GM10847 (cell line): ENCODE measurements around the gene SLC66A2.

Experiments
- POLR2A ChIP-seq: IDR thresholded peaks from 2 replicates; pipeline ENCODE4 v1.6.1; 2011; ENCODE audit not compliant: insufficient read length; ENCODE audit errors: extremely low read depth

The SLC66A2 gene

DNA sequence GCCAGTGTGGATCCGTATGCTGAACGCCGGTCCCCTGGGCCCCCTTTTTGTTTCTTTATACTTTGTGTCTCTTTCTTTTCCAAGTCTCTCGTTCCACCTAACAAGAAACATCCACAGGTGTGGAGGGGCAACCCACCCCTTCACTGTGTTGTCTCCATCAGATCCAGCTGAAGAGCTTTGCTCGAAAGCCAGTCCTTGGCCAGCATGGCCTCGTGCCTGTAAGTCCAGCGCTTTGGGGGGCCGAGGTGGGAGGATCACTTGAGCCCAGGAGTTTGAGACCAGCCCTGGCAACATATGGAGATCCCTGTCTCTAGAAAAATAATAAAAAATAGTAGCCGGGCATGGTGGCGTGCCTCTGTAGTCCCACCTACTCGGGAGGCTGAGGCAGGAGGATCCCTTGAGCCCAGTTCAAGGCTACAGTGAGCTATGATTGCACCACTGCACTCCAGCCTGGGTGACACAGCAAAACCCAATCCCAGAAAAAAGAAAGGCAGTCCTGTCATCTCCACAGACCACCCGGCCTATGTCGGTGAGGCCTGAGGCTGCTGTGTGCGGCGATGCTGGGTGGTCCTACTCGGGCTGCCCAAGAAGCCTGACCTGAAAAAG is 9.6 kb upstream of the SLC66A2 start:
- no peak for TF ChIP-seq POLR2A

DNA sequence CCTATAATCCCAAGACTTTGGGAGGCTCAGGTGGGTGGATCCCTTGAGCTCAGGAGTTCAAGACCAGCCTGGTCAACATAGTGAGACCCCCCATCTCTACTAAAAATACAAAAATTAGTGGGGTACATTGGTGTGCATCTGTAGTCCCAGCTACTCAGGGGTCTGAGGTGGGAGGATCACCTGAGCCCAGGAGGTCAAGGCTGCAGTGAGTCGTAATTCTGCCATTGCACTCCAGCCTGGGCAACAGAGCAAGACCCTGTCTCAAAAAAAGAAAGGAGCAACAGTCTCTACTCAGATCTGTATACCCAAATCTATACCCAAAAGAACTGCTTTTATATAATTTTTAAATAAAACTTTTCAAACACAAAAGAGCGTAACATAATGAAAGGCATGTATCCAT is 7.5 kb upstream of the SLC66A2 start:
- no peak for TF ChIP-seq POLR2A

DNA sequence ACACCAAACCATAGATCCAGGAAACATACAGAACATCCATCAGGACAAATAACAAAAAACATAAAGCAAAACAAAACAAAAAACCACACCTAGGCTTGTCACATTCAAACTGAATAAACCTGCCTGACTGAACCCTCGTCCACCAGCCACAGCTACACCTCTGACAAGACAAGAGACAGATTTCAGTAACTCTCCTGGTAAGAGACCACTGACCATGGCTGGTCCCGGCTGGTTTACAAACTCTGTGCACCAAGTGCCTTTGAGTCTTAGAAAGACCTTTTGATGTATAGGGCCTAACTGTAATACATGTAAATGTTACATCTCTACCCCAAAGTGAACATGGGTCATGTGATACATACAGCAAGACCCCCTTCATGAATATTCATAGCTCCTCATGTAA is 4.8 kb upstream of the SLC66A2 start:
- no peak for TF ChIP-seq POLR2A

DNA sequence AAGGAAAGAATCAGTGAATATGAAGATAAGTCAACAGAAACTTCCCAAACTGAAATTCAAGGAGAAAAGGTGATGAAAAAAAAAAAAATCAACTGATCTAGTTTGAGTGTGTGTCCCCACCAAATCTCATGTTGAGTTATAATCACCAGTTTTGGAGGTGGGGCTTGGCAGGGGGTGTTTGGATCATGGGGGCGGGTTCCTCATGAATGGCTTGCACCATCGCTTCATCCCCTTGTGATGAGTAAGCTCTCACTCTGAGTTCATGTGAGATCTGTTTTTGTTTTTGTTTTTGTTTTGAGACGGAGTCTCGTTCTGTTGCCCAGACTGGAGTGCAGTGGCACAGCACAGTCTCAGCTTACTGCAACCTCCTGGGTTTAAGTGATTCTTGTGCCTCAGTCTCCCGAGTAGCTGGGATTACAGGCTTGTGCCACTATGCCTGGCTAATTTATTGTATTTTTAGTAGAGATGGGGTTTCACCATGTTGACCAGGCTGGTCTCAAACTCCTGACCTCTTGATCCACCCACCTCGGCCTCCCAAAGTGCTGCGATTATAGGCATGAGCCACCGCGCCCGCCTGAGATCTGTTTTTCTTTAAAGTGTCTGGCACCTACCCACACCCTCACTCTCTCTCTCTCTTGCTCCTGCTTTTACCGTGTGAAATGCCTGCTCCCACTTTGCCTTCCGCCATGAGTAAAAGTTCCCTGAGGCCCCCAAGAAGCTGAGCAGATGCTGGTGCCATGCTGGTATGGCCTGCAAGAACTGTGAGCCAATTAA is 4.0 kb upstream of the SLC66A2 start:
- TF ChIP-seq POLR2A, result no peak

DNA sequence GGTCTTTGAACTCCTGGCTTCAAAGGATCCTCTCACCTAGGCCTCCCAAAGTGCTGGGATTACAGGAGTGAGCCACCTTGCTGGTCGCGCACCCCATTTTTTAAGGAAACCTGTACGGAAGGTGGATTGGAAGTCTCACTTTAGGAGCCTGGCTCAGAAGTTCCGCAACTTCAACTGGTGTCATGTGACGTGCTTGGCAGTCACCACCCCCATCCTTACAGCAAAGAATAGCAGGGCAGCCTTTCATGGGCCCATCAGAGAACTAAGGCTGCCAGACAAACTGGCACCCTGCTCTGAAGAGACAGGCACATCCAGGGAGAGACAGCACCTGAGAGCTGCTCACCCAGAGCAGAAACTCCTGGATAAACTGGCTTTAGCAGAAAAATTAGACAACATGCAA is 3.3 kb upstream of the SLC66A2 start:
- no peak for TF ChIP-seq POLR2A

DNA sequence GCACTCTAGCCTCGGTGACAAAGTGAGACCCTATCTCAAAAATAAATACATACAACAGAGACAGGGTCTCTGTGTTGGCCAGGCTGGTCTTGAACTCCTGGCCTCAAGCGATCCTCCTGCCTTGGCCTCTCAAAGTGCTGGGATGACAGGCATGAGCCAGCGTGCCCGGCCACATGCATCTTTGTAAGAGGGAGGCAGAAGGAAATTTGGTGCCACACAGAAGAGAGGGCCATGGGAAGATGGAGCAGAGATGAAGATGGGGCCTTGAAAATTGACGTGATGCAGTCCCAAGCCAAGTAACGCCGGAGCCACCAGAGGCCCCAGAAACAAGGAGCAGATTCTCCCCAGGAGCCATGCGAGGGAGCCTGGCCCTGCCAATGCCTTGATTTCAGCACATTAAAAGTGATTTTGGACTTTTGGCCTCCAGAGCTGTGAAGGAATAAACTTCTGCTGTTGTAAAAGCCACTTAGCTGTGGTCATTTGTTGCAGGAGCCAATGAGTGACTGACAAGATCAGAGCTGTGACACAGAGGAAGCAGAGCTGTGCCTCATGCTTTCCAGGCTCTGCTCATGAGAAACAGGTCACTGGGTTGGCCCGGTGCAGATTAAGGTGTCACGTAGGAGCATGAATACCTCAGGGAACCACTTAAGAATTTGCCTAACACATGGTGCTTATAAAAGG is 2.7 kb upstream of the SLC66A2 start:
- no peak for TF ChIP-seq POLR2A

DNA sequence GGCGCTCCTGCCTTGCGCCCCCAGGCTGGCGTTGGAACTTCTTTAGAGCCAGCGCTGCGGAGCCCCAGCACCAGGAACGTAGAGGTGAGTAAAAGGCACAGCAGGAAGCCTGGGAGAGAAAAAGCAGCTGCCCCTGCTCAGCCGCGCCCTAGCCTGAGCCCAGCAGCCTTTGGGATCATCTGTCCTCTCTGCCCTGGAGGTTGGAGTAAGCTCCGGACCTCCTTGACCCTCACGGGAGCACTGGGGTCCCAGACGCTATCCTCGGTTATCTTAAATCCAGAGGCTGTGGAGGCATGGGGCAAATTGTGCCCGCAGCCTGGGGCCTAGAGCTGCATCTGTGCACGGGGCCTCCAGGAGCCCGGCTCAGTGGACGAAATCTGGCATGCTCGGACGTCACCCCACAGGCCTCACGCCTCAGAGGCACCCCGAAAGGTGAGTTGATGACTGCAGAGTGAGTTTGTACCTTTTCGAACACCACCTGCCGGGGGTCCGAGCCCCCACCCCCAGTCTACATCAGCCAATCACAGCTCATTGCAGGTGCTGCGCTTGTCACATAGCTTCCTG is 1.6 kb upstream of the SLC66A2 start:
- TF ChIP-seq POLR2A, result no peak

DNA sequence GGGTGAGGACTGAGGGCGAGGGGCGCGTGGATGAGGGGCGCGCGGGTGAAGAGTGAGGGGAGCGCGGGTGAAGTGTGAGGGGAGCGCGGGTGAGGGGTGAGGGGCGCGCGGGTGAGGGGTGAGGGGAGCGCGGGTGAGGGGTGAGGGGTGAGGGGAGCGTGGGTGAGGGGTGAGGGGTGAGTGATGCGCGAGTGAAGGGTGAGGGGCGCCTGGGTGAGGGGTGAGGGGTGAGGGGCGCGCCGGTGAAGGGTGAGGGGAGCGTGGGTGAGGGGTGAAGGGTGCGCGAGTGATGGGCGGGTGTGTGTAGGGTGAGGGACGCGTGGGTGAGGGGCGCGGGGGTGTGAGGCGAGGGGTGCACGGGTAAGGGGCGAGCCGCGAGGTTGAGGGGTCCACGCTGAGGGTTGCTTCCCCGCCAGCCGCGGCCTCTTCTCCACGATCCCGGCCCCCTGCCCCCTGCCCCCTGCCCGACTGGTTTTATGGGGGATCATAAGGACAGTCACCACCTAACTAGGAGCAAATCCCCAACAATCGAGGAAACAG is 1.1 kb upstream of the SLC66A2 start:
- TF ChIP-seq POLR2A, result no peak

DNA sequence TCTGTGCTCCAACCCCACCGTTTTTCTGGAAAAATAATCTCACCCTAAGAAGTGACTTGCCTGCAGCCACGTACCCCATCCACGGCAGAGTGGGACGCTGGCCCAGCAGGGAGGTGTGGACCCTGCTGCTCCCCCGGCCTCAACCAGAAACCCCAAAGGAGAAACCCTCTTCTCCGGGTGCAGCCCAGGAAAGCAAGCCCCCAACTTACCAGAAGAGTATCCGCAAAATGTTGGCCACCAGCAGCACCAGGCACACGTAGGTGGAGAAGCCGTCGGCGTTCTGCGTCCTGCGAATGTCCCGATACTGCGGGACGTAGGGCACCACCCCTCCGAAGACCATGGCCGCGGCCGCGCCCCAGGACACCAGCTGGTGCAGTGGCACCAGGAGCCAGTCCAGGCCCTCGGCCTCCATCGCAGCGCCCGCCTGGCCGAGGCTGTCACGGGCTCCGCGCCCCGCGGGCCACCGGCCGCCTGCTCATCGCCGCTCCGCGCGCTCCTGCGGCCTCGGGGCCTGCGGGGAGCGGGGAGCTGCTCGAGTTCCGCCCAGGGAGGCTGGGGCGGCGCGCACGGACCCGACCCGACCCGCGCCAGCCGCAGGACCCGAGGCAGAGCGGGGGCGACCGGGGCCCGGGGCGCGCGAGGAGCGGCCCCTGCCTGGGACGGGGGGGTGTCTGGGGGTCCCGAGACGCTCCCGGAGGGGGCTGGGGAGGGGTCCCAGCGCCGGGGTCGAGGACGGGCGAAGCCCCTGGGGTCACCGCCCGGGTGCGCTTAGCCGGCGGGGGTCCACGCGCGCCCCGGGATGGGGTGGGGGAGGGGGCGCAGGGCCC is 725 bp downstream of the SLC66A2 start:
- TF ChIP-seq POLR2A, result no peak

DNA sequence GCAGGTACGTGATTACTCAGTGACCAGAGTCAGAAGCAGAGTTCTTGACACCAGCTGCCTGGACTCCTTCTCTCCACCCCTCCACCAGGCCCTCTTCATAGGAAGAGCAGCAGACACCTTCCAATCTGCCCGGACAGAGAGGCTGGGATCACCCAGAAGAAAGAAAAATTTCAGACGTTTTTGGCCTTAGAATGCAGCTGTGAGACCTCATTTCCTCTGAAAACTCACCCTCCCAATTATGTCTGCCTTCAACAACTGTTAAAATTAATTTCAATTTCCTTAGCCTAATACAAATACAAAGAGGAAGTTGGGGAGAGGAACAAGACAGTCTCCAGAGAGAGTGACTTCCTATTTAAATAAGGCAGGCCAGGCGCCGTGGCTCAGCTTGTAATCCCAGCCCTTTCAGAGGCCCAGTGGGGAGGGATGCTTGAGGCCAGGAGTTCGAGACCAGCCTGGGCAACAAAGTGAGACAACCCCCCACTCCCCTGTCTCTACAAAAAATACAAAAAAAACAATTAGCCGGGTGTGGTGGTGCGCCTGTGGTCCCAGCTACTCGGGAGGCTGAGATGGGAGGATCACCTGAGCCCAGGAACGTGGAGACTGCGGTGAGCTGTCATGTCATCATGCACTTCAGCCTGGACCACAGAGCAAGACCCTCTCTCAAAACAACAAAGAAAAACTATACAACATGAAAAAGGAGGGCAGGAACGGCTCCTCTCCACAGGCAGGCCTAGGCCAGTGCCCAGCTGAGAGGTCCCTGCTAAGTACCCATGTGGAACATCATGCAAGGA is 1.6 kb downstream of the SLC66A2 start:
- TF ChIP-seq POLR2A, result no peak

DNA sequence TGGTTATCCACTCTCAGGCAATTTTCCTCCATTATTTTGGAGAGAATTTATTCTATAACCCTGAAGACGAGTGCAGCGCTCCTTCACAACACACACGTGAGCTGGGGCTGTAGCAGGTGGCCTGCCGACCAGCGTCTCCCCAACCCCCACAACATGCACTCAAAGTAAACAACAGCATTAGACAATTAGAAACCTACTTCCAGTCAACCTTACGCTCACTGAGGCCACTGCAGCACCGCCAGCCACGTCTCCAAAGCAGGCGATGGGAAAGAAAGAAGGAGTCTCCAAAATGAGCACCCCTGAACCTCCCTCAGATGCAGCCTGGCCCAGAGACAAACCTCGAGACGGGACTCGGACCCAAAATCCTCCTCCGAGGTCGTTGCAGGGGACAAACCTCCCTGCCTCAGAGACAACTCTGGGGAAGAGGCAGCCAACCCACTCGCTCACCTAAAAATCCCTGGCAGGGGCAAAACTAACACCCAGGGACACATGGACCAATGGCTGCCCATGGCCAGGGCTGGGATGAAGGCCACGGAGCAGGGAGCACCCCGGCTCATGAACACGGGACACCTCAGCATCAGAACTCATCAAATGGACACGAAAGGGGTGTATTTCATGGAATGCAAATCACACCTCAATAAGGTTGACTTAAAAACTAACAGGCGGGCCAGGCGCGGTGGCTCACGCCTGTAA is 2.6 kb downstream of the SLC66A2 start:
- no peak for TF ChIP-seq POLR2A

DNA sequence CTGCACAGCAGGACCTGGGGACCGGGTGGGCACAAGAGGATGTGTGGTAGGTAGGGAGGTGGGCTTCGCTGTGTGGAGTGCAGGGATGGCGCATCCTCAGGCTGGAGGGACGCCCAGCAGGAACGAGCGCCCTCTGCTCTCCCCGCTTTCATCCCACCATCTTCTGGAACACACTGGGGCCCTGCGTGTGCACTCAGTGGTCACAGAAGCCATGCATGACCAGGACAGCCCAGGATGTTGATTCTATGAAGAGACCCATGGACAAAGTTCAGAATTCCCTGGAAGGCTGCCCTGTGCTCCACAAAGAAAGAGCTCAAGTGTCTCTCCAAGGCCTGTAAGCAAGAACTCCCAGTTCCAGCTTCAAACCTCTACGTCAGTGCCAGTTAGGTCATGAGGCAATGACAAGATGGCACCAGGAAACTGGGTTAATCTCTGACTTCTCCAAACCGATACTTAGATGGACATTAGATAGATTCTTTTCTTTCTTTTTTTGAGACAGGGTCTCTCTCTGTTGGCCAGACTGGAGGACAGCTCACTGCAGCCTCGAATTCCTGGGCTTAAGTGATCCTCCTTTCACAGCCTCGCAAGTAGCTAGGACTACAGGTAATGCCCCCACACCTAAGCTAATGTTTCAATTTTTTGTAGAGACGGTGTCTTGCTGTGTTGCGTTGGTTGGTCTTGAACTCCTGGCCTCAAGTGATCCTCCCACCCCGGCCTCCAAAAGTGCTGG is 3.4 kb downstream of the SLC66A2 start:
- TF ChIP-seq POLR2A, result no peak
